H1 (cell line): ENCODE results near the gene THAP5. TPM values are rescaled to one million over a fixed set of nuclear protein-coding genes. Genes with fewer than 3 reads are reported as not detected.

ENCODE experiments used
- CTCF ChIA-PET: fragments of 300-600 bp; sonication (Branson Sonifier 250); formaldehyde crosslinking; loops from one replicate; lab custom pipeline; 2021; ENCODE audit not compliant: partially characterized antibody; lab: Charles Lee
- POLR2A ChIA-PET: fragments of 300-600 bp; sonication (Branson Sonifier 250); formaldehyde crosslinking; loops from one replicate; lab custom pipeline; 2021; ENCODE audit warnings: inconsistent platforms; ENCODE audit not compliant: partially characterized antibody; lab: Charles Lee
- DNase-seq, 2 experiments: peaks; one replicate each; pipeline versions ENCODE4 v3.0.0 to v3.0.0-alpha.2; 2010 to 2022; ENCODE audit warnings: low spot score in 2 of 2, low read depth in 1 of 2, mixed read lengths in 1 of 2
- FAIRE-seq: peaks from 2 replicates; lab custom pipeline; 2011; peaks lifted over from hg19 to GRCh38; lab: Jason Lieb, UNC
- H2AFZ ChIP-seq: 2 replicates; pipeline ENCODE4 v1.8.1; 2012; ENCODE audit warnings: low read length, inconsistent platforms
- H2AK5ac ChIP-seq: 2 replicates; pipeline ENCODE4 v1.6.1; 2013; ENCODE audit warnings: low read depth, low read length
- H2BK120ac ChIP-seq: replicated peaks from 2 replicates; pipeline ENCODE3; 2013; ENCODE audit warnings: low read depth, low read length, inconsistent platforms
- H2BK12ac ChIP-seq: 2 replicates; pipeline ENCODE4 v1.6.1; 2013; ENCODE audit warnings: low read depth, low read length
- H2BK15ac ChIP-seq: 2 replicates; pipeline ENCODE4 v1.6.1; 2013; ENCODE audit warnings: low read length
- H2BK20ac ChIP-seq: 2 replicates; pipeline ENCODE4 v1.6.1; 2013; ENCODE audit warnings: low read length
- H2BK5ac ChIP-seq: 2 replicates; pipeline ENCODE4 v1.6.1; 2013; ENCODE audit warnings: low read depth, low read length
- H3K14ac ChIP-seq: 2 replicates; pipeline ENCODE4 v1.6.1; 2013; ENCODE audit warnings: inconsistent platforms; ENCODE audit not compliant: insufficient read length
- H3K18ac ChIP-seq: 2 replicates; pipeline ENCODE4 v1.6.1; 2013; ENCODE audit warnings: low read length; ENCODE audit errors: extremely low read depth
- H3K23ac ChIP-seq: 2 replicates; pipeline ENCODE4 v1.6.1; 2013; ENCODE audit warnings: inconsistent platforms; ENCODE audit not compliant: insufficient read length
- H3K23me2 ChIP-seq: 2 replicates; pipeline ENCODE4 v1.6.1; 2013; ENCODE audit warnings: low read depth, low read length
- H3K27ac ChIP-seq: 2 replicates; pipeline ENCODE4 v1.6.1; 2011; ENCODE audit warnings: low read depth, low read length, inconsistent platforms
- H3K27me3 ChIP-seq, 4 experiments: replicated peaks in 1 of 4; 1 replicate in 1 of 4; 2 replicates in 3 of 4; pipeline versions ENCODE4 v1.6.1 to v1.8.1; 2011 to 2013; ENCODE audit warnings: low read length in 3 of 4, mild to moderate bottlenecking in 3 of 4, inconsistent platforms in 2 of 4, mixed read lengths in 2 of 4, moderate library complexity in 1 of 4; ENCODE audit not compliant: control insufficient read depth in 3 of 4, insufficient read depth in 3 of 4; ENCODE audit errors: extremely low read depth in 1 of 4
- H3K36me3 ChIP-seq, 4 experiments: 2 replicates each; pipeline versions ENCODE4 v1.6.1 to v1.8.1; 2011 to 2013; ENCODE audit warnings: mild to moderate bottlenecking in 4 of 4, low read length in 3 of 4, moderate library complexity in 2 of 4, control low read depth in 1 of 4, inconsistent platforms in 1 of 4; ENCODE audit not compliant: insufficient read depth in 4 of 4, control insufficient read depth in 2 of 4
- H3K4ac ChIP-seq: replicated peaks from 2 replicates; pipeline ENCODE3; 2013; ENCODE audit warnings: low read length, low read depth, mixed read lengths, inconsistent platforms; ENCODE audit not compliant: insufficient read length
- H3K4me1 ChIP-seq, 4 experiments: replicated peaks in 1 of 4; 1 replicate in 1 of 4; 2 replicates in 3 of 4; pipeline versions ENCODE4 v1.6.1 to v1.8.1; 2011 to 2013; ENCODE audit warnings: low read length in 3 of 4, inconsistent platforms in 2 of 4, mixed read lengths in 1 of 4; ENCODE audit not compliant: insufficient read depth in 4 of 4, control insufficient read depth in 3 of 4
- H3K4me2 ChIP-seq, 2 experiments: 2 replicates each; pipeline versions ENCODE4 v1.6.1 to v1.8.1; 2011 to 2013; ENCODE audit warnings: low read depth in 2 of 2, low read length in 2 of 2, control low read depth in 1 of 2, inconsistent platforms in 1 of 2, mild to moderate bottlenecking in 1 of 2; ENCODE audit not compliant: insufficient read depth in 1 of 2
- H3K4me3 ChIP-seq, 4 experiments: fragments of 200-600, 300-600 bp in 1 of 4; sonication (generic), shearing (Covaris generic), sonication (Bioruptor Twin) in 1 of 4; 2 replicates each; pipeline versions ENCODE4 v1.5.1 to v1.8.1; 2011 to 2016; ENCODE audit warnings: low read length in 4 of 4, low read depth in 3 of 4, control low read depth in 2 of 4, inconsistent platforms in 2 of 4, mild to moderate bottlenecking in 2 of 4, mixed read lengths in 1 of 4, moderate library complexity in 1 of 4; ENCODE audit not compliant: insufficient read depth in 2 of 4; ENCODE audit errors: extremely low read depth in 1 of 4
- H3K56ac ChIP-seq: replicated peaks from 2 replicates; pipeline ENCODE3; 2013; ENCODE audit warnings: low read depth, mild to moderate bottlenecking, mixed read lengths, low read length, inconsistent platforms; ENCODE audit not compliant: insufficient read length
- H3K79me1 ChIP-seq: 2 replicates; pipeline ENCODE4 v1.6.1; 2013; ENCODE audit warnings: low read depth, low read length, control low read depth
- H3K79me2 ChIP-seq, 2 experiments: 2 replicates each; pipeline versions ENCODE4 v1.6.1 to v1.8.1; 2012 to 2013; ENCODE audit warnings: low read length in 2 of 2, mild to moderate bottlenecking in 2 of 2, inconsistent platforms in 1 of 2; ENCODE audit not compliant: insufficient read depth in 2 of 2, control insufficient read depth in 1 of 2
- H3K9ac ChIP-seq, 4 experiments: replicated peaks in 1 of 4; 1 replicate in 1 of 4; 2 replicates in 3 of 4; pipeline versions ENCODE4 v1.6.1 to v1.8.1; 2011 to 2013; ENCODE audit warnings: low read depth in 3 of 4, low read length in 3 of 4, control low read depth in 2 of 4, mild to moderate bottlenecking in 2 of 4, moderate library complexity in 2 of 4, inconsistent platforms in 1 of 4; ENCODE audit errors: extremely low read depth in 1 of 4
- H3K9me3 ChIP-seq, 2 experiments: 2 replicates each; pipeline versions ENCODE4 v1.6.1 to v1.8.1; 2012 to 2013; ENCODE audit warnings: mild to moderate bottlenecking in 2 of 2, moderate library complexity in 2 of 2, control low read depth in 1 of 2, inconsistent platforms in 1 of 2, low read depth in 1 of 2, low read length in 1 of 2, mixed read lengths in 1 of 2; ENCODE audit not compliant: insufficient read depth in 2 of 2
- H4K20me1 ChIP-seq, 2 experiments: replicated peaks in 1 of 2; 2 replicates each; pipeline versions ENCODE3 to v1.8.1; 2011 to 2013; ENCODE audit warnings: inconsistent platforms in 2 of 2, low read length in 2 of 2, mild to moderate bottlenecking in 1 of 2; ENCODE audit not compliant: insufficient read depth in 2 of 2, control insufficient read depth in 1 of 2
- H4K5ac ChIP-seq: 2 replicates; pipeline ENCODE4 v1.6.1; 2013; ENCODE audit warnings: low read length, low read depth, mixed read lengths, inconsistent platforms; ENCODE audit not compliant: insufficient read length
- H4K8ac ChIP-seq: 2 replicates; pipeline ENCODE4 v1.8.0; 2013; ENCODE audit warnings: mild to moderate bottlenecking, moderate library complexity, low read length, inconsistent platforms; ENCODE audit not compliant: insufficient read depth; ENCODE audit errors: extremely low read depth
- H4K91ac ChIP-seq: replicated peaks from 2 replicates; pipeline ENCODE3; 2013; ENCODE audit warnings: low read length, mixed read lengths, inconsistent platforms; ENCODE audit not compliant: insufficient read length
- CTBP2 ChIP-seq: IDR thresholded peaks from 2 replicates; pipeline ENCODE4 v1.7.0; 2011; ENCODE audit warnings: borderline replicate concordance, mild to moderate bottlenecking, moderate library complexity, mixed read lengths, low read length; ENCODE audit not compliant: insufficient read depth, insufficient read length
- EP300 ChIP-seq, 2 experiments: IDR thresholded peaks; 1 replicate in 1 of 2; 2 replicates in 1 of 2; pipeline ENCODE4 v1.6.1; 2011 to 2012; ENCODE audit warnings: low read depth in 2 of 2, low read length in 2 of 2, mild to moderate bottlenecking in 2 of 2, borderline replicate concordance in 1 of 2, inconsistent platforms in 1 of 2, moderate library complexity in 1 of 2
- SUZ12 ChIP-seq: fragments of 200-600 bp; sonication (generic); IDR thresholded peaks from 2 replicates; pipeline ENCODE4 v1.6.1; 2012; ENCODE audit warnings: mild to moderate bottlenecking, inconsistent platforms, low read length, moderate library complexity, mixed read lengths
- TAF7 ChIP-seq: optimal IDR thresholded peaks from 2 replicates; pipeline ENCODE3; 2011; ENCODE audit warnings: low read depth, mild to moderate bottlenecking, inconsistent platforms, low read length, moderate library complexity, borderline replicate concordance
- WGBS, 2 experiments: shearing (Covaris generic) in 1 of 2; methylation state at CpG; one replicate each; pipeline versions ENCODE4 v1.1.6 to v1.1.7; 2013 to 2015; ENCODE audit warnings: low lambda C conversion rate in 2 of 2, mixed read lengths in 2 of 2, inconsistent platforms in 1 of 2, low coverage in 1 of 2, missing lambda C conversion rate in 1 of 2; ENCODE audit not compliant: insufficient replicate concordance in 2 of 2, insufficient coverage in 1 of 2, insufficient read length in 1 of 2; ENCODE audit errors: extremely low coverage in 1 of 2, missing lambda C conversion rate in 1 of 2; 5-methylcytosine and 5-hydroxymethylcytosine counted together
- polyA plus RNA-seq, 7 experiments: library from polyadenylated mRNA; depleted of rRNA in 3 of 7; stranded (reverse) in 5 of 7; unstranded in 2 of 7; fragments of >200 nt in 5 of 7; fragments of 200-250 nt in 2 of 7; gene quantifications; 1 replicate in 5 of 7; 2 replicates in 1 of 7; 4 replicates in 1 of 7; pipeline versions ENCODE4 v1.2.1 to v1.2.3, GENCODE V29; 2011 to 2013; ENCODE audit warnings: missing spikeins in 2 of 7, mixed read lengths in 2 of 7
- total RNA-seq: library from RNA; stranded (reverse); fragmentation: NEBNext Ultra II Directional; extraction: Animal tissue kit (Norgen Biotek cat#: 25700); gene quantifications from 2 replicates; pipeline ENCODE4 v1.2.1, GENCODE V29; 2021
- TF ChIP-seq, protein P1 (sequence below): IDR thresholded peaks from 2 replicates; pipeline ENCODE4 v1.6.1; 2012; ENCODE audit warnings: inconsistent platforms

The THAP5 gene
- total and polyA plus RNA-seq, 2 of the 8 experiments (the other 6 are each of a cell fraction or from before 2014, with no cell fraction given), result 3.9 to 24.2 TPM

DNA sequence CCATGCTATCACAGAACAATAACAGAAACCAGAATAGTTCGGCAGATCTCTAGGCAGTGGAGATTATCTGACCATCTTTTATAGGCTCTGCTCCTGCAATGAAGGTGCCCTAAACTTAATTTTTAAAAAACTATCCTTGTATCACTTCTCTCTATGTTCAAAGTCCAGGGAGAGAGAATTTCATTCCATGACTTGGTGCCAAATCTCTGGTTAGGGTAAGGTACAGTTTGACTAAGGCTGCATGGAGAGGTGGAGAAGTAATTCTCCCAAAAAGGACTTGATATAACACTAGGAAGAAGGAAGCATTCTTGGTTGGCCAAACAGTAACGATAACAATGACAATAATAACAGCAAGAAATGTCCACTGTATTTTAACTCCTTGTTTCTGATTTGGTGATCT, 40.1 kb upstream of the THAP5 start:
- DNase-seq (no peak), FAIRE-seq (no peak)
- H3K9me3 ChIP-seq, result no peaks in the 10 kb centered on the region
- no peak overlapping the region for H3K4me2 ChIP-seq
- H3K4me1 ChIP-seq, result peaks cover 0 to under 1% (median 0%) of the 10 kb centered on the region in 4 experiments; a peak in 1 of 7 replicates
- no peaks in the 10 kb centered on the region; the same call in 1 of the 2 replicates for H3K23me2 ChIP-seq
- H4K20me1 ChIP-seq, result no peaks in the 10 kb centered on the region
- H3K9ac ChIP-seq, result no peak overlapping the region
- H2AFZ ChIP-seq, result no peak overlapping the region
- H3K56ac ChIP-seq, result no peak overlapping the region
- no peaks in the 10 kb centered on the region for H3K79me2 ChIP-seq
- no peaks in the 10 kb centered on the region for H3K36me3 ChIP-seq
- ChIA-PET CTCF (interaction anchor here (1.4 to 1.5 kb wide), 2 partner anchors 9 to 13 kb away, joined by 4 read pairs; no protein-coding TSS in a partner anchor), POLR2A (no interaction called here)
- no peak overlapping the region for H4K5ac ChIP-seq
- H2BK12ac ChIP-seq, result no peak overlapping the region
- no peak overlapping the region for H4K91ac ChIP-seq
- no peak overlapping the region for H2BK20ac ChIP-seq
- H3K23ac ChIP-seq, result no peak overlapping the region
- H3K79me1 ChIP-seq, result no peaks in the 10 kb centered on the region
- no peak overlapping the region for H3K18ac ChIP-seq
- no peak overlapping the region for H2BK120ac ChIP-seq
- H2BK5ac ChIP-seq, result no peak overlapping the region
- no peak overlapping the region for H2AK5ac ChIP-seq
- no peak overlapping the region for H3K14ac ChIP-seq
- no peak overlapping the region for H2BK15ac ChIP-seq
- H3K27ac ChIP-seq, result no peak overlapping the region
- H3K4ac ChIP-seq, result no peak overlapping the region
- no peaks in the 10 kb centered on the region for H3K27me3 ChIP-seq
- H4K8ac ChIP-seq, result no peak overlapping the region
- TF ChIP-seq CTBP2 (no peak), TAF7 (no peak), EP300 (IDR thresholded peaks at IDR 0.05; ENCODE audit: borderline replicate concordance in 1 of 2, low read depth in 2 of 2, low read length in 2 of 2) (no peak), SUZ12 (no peak)
- TF ChIP-seq, protein P1, sequence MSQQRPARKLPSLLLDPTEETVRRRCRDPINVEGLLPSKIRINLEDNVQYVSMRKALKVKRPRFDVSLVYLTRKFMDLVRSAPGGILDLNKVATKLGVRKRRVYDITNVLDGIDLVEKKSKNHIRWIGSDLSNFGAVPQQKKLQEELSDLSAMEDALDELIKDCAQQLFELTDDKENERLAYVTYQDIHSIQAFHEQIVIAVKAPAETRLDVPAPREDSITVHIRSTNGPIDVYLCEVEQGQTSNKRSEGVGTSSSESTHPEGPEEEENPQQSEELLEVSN, result no peak
- H3K4me3 ChIP-seq, result no peak overlapping the region
- 93% methylated on average over 2 of the region's 2 CpGs; no CpG with 5 or more reads in 1 of the 2 experiments for WGBS, 2 experiments
